SK-N-SH treated with all-trans-retinoic acid at 6 μM for 48 hours (cell line): Measurements from ENCODE around the gene PTOV1.

Experiments used
- SNAI2 ChIP-seq: fragments of 250-450 bp; sonication (Bioruptor Pico); IDR thresholded peaks from 2 replicates; pipeline ENCODE4 v1.5.0; 2020; ENCODE audit warnings: mild to moderate bottlenecking, moderate library complexity
- TF ChIP-seq, protein P1 (sequence below): fragments of 250-450 bp; sonication (Bioruptor Pico); IDR thresholded peaks from 2 replicates; pipeline ENCODE4 v1.5.1; 2020; ENCODE audit warnings: low read depth, mild to moderate bottlenecking, moderate library complexity
- TF ChIP-seq, protein P2 (sequence below): fragments of 250-450 bp; sonication (Bioruptor Pico); IDR thresholded peaks from 2 replicates; pipeline ENCODE4 v1.8.0; 2020; ENCODE audit warnings: mild to moderate bottlenecking, moderate library complexity, borderline replicate concordance

DNA sequence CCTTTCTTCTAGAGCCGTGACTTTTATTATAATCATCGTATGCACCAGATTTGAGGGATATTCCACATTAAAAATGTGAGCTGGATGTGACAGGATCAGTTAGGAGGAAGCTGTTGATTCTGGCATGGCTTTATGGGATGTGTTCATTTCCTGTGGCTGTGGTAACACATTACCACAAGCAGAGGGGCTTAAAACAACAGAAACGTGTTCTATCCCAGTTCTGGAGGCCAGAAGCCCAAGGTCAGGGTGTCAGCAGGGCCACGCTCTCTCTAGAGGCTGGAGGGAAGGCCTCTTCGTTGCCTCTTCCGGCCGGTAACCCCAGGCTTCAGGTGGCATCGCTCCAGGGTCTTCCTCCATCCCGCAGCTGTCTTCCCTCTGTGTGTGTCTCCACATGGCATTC is 18.4 kb upstream of the PTOV1 start:
- TF ChIP-seq, protein P1, sequence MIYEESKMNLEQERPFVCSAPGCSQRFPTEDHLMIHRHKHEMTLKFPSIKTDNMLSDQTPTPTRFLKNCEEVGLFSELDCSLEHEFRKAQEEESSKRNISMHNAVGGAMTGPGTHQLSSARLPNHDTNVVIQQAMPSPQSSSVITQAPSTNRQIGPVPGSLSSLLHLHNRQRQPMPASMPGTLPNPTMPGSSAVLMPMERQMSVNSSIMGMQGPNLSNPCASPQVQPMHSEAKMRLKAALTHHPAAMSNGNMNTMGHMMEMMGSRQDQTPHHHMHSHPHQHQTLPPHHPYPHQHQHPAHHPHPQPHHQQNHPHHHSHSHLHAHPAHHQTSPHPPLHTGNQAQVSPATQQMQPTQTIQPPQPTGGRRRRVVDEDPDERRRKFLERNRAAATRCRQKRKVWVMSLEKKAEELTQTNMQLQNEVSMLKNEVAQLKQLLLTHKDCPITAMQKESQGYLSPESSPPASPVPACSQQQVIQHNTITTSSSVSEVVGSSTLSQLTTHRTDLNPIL (CRISPR knock-in tag), result no peak
- TF ChIP-seq, protein P2, sequence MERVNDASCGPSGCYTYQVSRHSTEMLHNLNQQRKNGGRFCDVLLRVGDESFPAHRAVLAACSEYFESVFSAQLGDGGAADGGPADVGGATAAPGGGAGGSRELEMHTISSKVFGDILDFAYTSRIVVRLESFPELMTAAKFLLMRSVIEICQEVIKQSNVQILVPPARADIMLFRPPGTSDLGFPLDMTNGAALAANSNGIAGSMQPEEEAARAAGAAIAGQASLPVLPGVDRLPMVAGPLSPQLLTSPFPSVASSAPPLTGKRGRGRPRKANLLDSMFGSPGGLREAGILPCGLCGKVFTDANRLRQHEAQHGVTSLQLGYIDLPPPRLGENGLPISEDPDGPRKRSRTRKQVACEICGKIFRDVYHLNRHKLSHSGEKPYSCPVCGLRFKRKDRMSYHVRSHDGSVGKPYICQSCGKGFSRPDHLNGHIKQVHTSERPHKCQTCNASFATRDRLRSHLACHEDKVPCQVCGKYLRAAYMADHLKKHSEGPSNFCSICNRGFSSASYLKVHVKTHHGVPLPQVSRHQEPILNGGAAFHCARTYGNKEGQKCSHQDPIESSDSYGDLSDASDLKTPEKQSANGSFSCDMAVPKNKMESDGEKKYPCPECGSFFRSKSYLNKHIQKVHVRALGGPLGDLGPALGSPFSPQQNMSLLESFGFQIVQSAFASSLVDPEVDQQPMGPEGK (CRISPR knock-in tag), result no peak
- no peak for TF ChIP-seq SNAI2 (CRISPR knock-in tag)
